ENCODE measurements around the gene AP4E1.

GRCh38 chr15:51046799-51047449, 138.4 kb downstream of the AP4E1 start:
- no peak for TF ChIP-seq CTCF (IDR thresholded peaks at IDR 0.05; ENCODE audit: poor library complexity, severe bottlenecking)
- no peak for TF ChIP-seq RAD21 (conservative IDR thresholded peaks at IDR 0.05)
